HEK293T (cell line): ENCODE results near the gene KCNK1.

Experiments used
- CTCF ChIA-PET: fragments of 350-600 bp; formaldehyde crosslinking; extraction: SDS; loops from one replicate; lab custom pipeline; 2021; ENCODE audit warnings: antibody characterized with exemption, inconsistent platforms; lab: Yijun Ruan, JAX
- POLR2A ChIA-PET: fragments of 350-600 bp; formaldehyde crosslinking; extraction: SDS; loops from one replicate; lab custom pipeline; 2020; ENCODE audit warnings: antibody characterized with exemption, inconsistent platforms; lab: Yijun Ruan, JAX
- DNase-seq: peaks from one replicate; pipeline ENCODE4 v3.0.0; 2012; ENCODE audit warnings: mixed read lengths; ENCODE audit errors: extremely low spot score
- ARNT ChIP-seq: fragments of 450-650 bp; IDR thresholded peaks from 2 replicates; pipeline ENCODE4 v1.6.1; 2017; ENCODE audit warnings: mild to moderate bottlenecking
- BHLHE40 ChIP-seq: fragments of 450-650 bp; IDR thresholded peaks from 2 replicates; pipeline ENCODE4 v1.6.1; 2016; ENCODE audit warnings: mild to moderate bottlenecking, moderate library complexity, borderline replicate concordance
- CTBP1 ChIP-seq: fragments of 450-650 bp; IDR thresholded peaks from 2 replicates; pipeline ENCODE4 v1.6.1; 2016; ENCODE audit warnings: borderline replicate concordance
- ELF4 ChIP-seq: fragments of 450-650 bp; IDR thresholded peaks from 2 replicates; pipeline ENCODE4 v1.6.1; 2017; ENCODE audit warnings: antibody characterized with exemption
- FOXA1 ChIP-seq: fragments of 450-650 bp; IDR thresholded peaks from 2 replicates; pipeline ENCODE4 v1.6.1; 2016; ENCODE audit warnings: mild to moderate bottlenecking
- FOXK2 ChIP-seq: fragments of 450-650 bp; IDR thresholded peaks from 2 replicates; pipeline ENCODE4 v1.6.1; 2016; ENCODE audit warnings: mild to moderate bottlenecking
- FOXM1 ChIP-seq: fragments of 450-650 bp; IDR thresholded peaks from 2 replicates; pipeline ENCODE4 v1.6.1; 2017; ENCODE audit warnings: mild to moderate bottlenecking, borderline replicate concordance
- HDGF ChIP-seq: fragments of 450-650 bp; IDR thresholded peaks from 2 replicates; pipeline ENCODE4 v1.6.1; 2017; ENCODE audit warnings: antibody characterized with exemption, borderline replicate concordance
- L3MBTL2 ChIP-seq: fragments of 450-650 bp; conservative IDR thresholded peaks from 2 replicates; pipeline ENCODE4 v1.6.1; 2016; ENCODE audit warnings: mild to moderate bottlenecking
- LEF1 ChIP-seq: fragments of 450-650 bp; IDR thresholded peaks from 2 replicates; pipeline ENCODE4 v1.6.1; 2017; ENCODE audit warnings: mild to moderate bottlenecking, borderline replicate concordance
- NFRKB ChIP-seq: fragments of 450-650 bp; IDR thresholded peaks from 2 replicates; pipeline ENCODE4 v1.6.1; 2016; ENCODE audit warnings: mild to moderate bottlenecking, moderate library complexity
- SP1 ChIP-seq: fragments of 450-650 bp; IDR thresholded peaks from 2 replicates; pipeline ENCODE4 v1.6.1; 2017
- SUZ12 ChIP-seq: fragments of 450-650 bp; IDR thresholded peaks from 2 replicates; pipeline ENCODE4 v1.6.1; 2016; ENCODE audit warnings: mild to moderate bottlenecking
- TARDBP ChIP-seq: fragments of 450-650 bp; IDR thresholded peaks from 2 replicates; pipeline ENCODE4 v1.6.1; 2016
- ZNF384 ChIP-seq: fragments of 450-650 bp; IDR thresholded peaks from 2 replicates; pipeline ENCODE4 v1.6.1; 2016
- TF ChIP-seq, protein P1 (sequence below): fragments of 450-650 bp; IDR thresholded peaks from 2 replicates; pipeline ENCODE4 v1.6.1; 2016

KCNK1 gene

GRCh38 chr1:233575450-233575849 lies 38.5 kb upstream of the KCNK1 start:
- TF ChIP-seq BHLHE40 (no peak), SUZ12 (no peak), FOXA1 (no peak)
- TF ChIP-seq, protein P1, sequence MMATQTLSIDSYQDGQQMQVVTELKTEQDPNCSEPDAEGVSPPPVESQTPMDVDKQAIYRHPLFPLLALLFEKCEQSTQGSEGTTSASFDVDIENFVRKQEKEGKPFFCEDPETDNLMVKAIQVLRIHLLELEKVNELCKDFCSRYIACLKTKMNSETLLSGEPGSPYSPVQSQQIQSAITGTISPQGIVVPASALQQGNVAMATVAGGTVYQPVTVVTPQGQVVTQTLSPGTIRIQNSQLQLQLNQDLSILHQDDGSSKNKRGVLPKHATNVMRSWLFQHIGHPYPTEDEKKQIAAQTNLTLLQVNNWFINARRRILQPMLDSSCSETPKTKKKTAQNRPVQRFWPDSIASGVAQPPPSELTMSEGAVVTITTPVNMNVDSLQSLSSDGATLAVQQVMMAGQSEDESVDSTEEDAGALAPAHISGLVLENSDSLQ = no peak
- POLR2A ChIA-PET = interaction anchor here (1.0 kb wide), 1 partner anchor 9 kb away, joined by 3 read pairs; no protein-coding TSS in a partner anchor
- CTCF ChIA-PET = no interaction called here
- DNase-seq = no peak

- ChIA-PET POLR2A (no interaction called here), CTCF (no interaction called here)
- DNase-seq = no peak
- TF ChIP-seq SUZ12 = no peak
- TF ChIP-seq FOXM1 = no peak
- TF ChIP-seq BHLHE40 = no peak
- TF ChIP-seq ELF4 = no peak
- no peak for TF ChIP-seq ZNF384
- TF ChIP-seq L3MBTL2 = no peak
- no peak for TF ChIP-seq CTBP1
- TF ChIP-seq TARDBP = no peak
- TF ChIP-seq FOXK2 = no peak
- TF ChIP-seq, protein P1 = no peak
- TF ChIP-seq NFRKB = no peak
- no peak for TF ChIP-seq SP1
- no peak for TF ChIP-seq FOXA1
- TF ChIP-seq ARNT = no peak
- TF ChIP-seq LEF1 = no peak
- TF ChIP-seq HDGF = no peak
These were observed 31.5 kb upstream of the KCNK1 start for GRCh38 chr1:233582439-233582838.

- ChIA-PET CTCF (interaction anchor here (0.6 to 0.7 kb wide), 2 partner anchors 31 to 185 kb away, joined by 3 to 4 read pairs; no protein-coding TSS in a partner anchor), POLR2A (interaction anchor here (0.8 kb wide), 1 partner anchor 9 kb away, joined by 3 read pairs; no protein-coding TSS in a partner anchor)
These were observed 29.5 kb upstream of the KCNK1 start for GRCh38 chr1:233584376-233584775.

DNA sequence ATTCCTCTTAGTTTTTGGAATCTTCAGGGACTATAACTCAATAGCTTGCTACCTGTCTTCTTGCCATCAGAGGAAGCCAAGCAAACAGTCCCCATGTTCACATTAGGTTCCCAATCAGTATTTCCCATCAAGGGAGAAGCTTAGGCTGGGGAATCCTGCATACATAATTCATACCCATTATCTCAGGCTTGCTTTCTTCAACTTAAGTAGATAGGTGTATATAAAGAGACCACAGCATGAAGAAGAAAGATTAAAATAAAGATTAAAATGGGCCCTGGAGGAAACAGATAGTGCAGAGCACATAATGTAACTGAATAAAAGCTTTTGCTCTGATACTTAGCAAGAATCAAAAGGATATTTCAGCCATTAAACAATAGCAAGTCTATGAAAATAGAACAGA lies 29.0 kb upstream of the KCNK1 start:
- TF ChIP-seq FOXK2 (no peak), LEF1 (no peak), SP1 (no peak), HDGF (no peak), NFRKB (no peak), ZNF384 (no peak), FOXA1 (no peak), SUZ12 (no peak), ELF4 (no peak), FOXM1 (no peak), L3MBTL2 (no peak), ARNT (no peak), TARDBP (no peak)
- CTCF ChIA-PET = no interaction called here

More at GRCh38 chr1:233584376-233584775, 29.5 kb upstream of the KCNK1 start:
- TF ChIP-seq SUZ12 (no peak), HDGF (no peak), FOXM1 (no peak), NFRKB (no peak), L3MBTL2 (no peak), LEF1 (no peak), ELF4 (no peak), BHLHE40 (no peak), SP1 (no peak), ZNF384 (no peak)
- TF ChIP-seq, protein P1 = no peak
- no peak for DNase-seq

GRCh38 chr1:233586301-233586700 lies 27.6 kb upstream of the KCNK1 start:
- POLR2A ChIA-PET = no interaction called here
- DNase-seq = no peak
- CTCF ChIA-PET = no interaction called here
- TF ChIP-seq SUZ12 (no peak), L3MBTL2 (no peak), LEF1 (no peak), CTBP1 (no peak), FOXK2 (no peak), HDGF (no peak), ZNF384 (no peak), SP1 (no peak), FOXA1 (no peak), ARNT (no peak), BHLHE40 (no peak), ELF4 (no peak)
- TF ChIP-seq, protein P1 = no peak

More for the DNA sequence above, 29.0 kb upstream of the KCNK1 start:
- POLR2A ChIA-PET = no interaction called here
- no peak for DNase-seq

DNA sequence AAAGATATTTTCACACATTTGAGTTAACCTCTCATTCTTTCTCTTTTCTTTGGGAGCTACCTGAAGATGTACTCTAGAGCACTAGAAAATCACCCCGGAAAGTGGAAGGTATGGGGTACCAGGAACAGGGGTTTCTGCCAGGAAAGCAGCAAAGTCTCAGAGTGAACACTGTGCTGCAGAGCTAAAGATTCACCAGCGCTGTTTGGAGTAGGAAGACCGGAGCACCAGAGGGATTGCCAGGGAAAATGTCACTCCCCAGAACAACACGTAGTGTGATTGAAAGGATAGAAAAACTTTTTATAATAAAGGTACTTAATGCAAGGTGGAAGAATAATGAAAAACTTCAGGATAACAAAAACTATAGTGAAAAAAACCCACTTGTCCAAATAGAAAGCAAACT lies 26.7 kb upstream of the KCNK1 start:
- no peak for TF ChIP-seq ELF4
- no peak for TF ChIP-seq CTBP1
- no peak for TF ChIP-seq L3MBTL2
- TF ChIP-seq LEF1 = no peak
- TF ChIP-seq TARDBP = no peak
- TF ChIP-seq NFRKB = no peak
- TF ChIP-seq, protein P1 = no peak
- TF ChIP-seq HDGF = no peak
- no peak for TF ChIP-seq FOXM1
- no peak for TF ChIP-seq FOXK2
- TF ChIP-seq SUZ12 = no peak
- no peak for TF ChIP-seq BHLHE40
- TF ChIP-seq ARNT = no peak
- ChIA-PET POLR2A (no interaction called here), CTCF (no interaction called here)

More for the DNA sequence above, 26.7 kb upstream of the KCNK1 start:
- no peak for DNase-seq
